T47D (cell line): ENCODE results near the gene PIK3CD.
A peak's percentile ranks its signal among the peaks of the same experiment; 100 is the strongest.
"Not testable (repeated sequence)": the region's sequence is repeated elsewhere in the genome, so short reads cannot be mapped to it uniquely, and the experiment has no call there.

Source experiments
- DNase-seq, 2 experiments: peaks; one replicate each; pipeline versions ENCODE4 v3.0.0 to v3.0.0-alpha.2; 2011 to 2012; ENCODE audit warnings: low read depth in 1 of 2, low spot score in 1 of 2
- JUND ChIP-seq: IDR thresholded peaks from 2 replicates; pipeline ENCODE4 v1.6.1; 2012; ENCODE audit warnings: low read depth
- in situ Hi-C: cut with HindIII; loops from 2 replicates; pipeline ENCODE4 v1.10.0; 2016; ENCODE audit warnings: low sequenced_read_pairs, low pct_unique_long_range_greater_than_20kb

The PIK3CD gene

DNA sequence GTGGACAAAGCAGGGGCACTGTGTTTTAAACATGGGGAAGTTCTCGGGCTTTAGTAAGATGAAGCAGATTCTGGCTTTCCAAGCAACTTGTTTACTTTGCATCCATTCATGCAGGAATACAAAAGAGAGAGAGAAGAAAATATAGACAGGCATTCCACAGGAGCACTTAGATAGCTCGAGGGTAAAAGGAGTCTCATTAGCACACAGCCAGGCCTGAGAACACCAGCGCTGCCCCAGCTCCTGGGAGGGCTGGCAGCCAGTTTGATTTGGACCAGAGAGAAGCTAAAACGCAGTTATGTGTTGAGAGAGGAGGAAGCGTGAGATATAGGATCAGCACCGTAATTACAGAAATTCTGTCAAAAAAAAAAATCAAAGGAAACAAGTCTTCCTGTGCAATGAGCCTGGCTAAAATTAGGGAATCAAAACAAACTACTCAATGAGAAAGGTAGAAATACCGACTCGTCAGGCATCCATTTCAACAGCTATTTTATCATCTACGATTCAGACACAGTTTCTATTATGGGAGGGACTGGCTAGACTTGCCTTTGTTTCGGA is 104.0 kb downstream of the PIK3CD start:
- no peak for TF ChIP-seq JUND
- in situ Hi-C loops = no loop called here
- DNase-seq = peak; percentile 29 to 60

DNA sequence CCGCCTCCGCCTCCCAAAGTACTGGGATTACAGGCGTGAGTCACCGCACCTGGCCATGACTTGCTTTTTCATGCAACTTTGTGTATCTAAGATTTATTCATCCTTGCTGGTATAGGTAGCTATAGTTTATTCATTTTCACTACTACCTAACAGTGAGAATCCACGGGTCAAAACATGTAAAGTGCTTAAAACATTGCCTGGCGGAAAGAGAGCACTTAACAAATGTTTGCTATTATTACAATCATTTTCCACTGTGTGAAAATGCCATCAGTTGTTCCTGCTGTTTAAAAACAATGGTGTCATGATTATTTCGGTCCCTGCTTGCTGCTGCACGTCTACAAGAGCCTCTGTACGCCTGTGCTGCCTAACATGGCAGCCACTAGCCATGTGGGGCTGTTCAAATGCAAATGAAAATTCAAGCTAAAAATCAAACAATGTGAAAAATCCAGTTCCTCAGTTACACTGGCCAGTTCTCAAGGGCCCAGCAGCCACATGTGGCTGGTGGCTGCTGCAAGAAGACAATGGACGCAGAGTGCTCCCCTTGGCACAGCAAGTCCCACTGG is 107.1 kb downstream of the PIK3CD start:
- in situ Hi-C loops = no loop called here
- no peak for DNase-seq
- no peak for TF ChIP-seq JUND

DNA sequence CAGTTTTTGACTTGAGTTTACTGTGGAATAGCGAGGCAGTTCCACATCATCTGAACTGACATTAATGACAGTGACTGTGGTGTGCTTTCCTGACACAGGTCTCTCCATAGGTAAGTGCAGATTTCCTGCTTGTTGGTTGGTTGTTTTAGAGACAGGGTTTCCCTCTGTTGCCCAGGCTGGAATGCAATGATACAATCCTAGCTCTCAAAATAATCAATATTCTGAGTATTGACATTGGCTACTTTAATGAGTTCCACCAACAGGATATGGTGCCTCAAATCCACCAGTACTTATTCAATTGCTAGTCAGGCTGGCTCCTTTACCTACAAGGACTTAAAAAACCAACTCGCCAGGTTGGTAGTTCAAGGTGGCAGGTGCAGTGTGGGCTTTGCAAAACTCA is 108.4 kb downstream of the PIK3CD start:
- no peak for TF ChIP-seq JUND
- DNase-seq = no peak
- in situ Hi-C loops = no loop called here

DNA sequence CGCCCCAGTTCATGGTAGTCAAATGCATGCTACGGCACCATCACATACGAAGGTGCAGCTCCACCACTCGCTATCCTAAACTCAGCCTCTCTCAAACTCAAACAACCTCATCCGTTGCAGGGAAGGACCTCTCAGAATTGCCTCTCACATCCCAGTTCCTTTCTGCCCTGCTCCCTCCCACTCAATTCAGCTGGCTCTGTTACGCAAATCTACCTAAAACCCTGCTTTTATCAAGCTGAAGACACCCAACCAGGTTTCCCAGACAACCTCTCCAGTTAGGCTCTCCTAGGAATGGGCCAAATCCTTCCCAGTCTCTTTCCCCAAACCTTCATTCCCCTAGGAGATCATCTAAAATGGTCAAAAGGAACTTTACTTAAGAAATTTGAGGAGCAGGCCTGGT is 109.3 kb downstream of the PIK3CD start:
- no peak for DNase-seq
- in situ Hi-C loops = no loop called here

DNA sequence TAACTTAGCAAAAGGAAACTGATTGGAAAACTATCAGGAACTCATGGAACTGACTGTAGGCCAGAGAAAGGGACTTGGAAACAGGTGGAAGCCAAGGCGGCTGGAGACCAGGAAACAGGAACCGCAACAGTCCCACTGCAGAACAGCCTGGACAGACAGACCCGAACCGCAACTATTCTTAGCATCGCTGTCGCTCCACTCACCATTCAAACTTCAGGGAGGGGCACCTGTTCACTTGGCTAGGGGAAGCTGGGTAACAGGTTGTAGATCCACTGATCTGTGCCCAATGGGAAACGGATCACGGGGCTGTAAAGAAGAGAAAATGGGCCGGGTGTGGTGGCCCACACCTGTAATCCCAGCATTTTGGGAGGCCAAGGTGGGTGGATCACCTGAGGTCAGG is 110.3 kb downstream of the PIK3CD start:
- no peak for TF ChIP-seq JUND
- in situ Hi-C loops = no loop called here
- DNase-seq = no peak

More for the DNA sequence above, 109.3 kb downstream of the PIK3CD start:
- TF ChIP-seq JUND = no peak

DNA sequence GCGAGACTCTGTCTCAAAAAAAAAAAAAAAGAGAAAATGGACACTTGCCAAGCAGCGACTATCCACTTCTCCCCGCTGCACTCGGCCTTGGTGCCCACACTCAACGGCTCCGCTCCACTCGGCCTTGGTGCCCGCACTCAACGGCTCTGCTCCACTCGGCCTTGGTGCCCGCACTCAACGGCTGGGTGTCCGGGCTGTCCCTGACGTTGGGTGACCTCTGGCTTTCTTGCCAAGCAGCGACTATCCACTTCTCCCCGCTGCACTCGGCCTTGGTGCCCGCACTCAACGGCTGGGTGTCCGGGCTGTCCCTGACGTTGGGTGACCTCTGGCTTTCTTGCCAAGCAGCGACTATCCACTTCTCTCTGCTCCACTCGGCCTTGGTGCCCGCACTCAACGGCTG is 110.9 kb downstream of the PIK3CD start:
- DNase-seq, in situ Hi-C loops: not testable (repeated sequence)

DNA sequence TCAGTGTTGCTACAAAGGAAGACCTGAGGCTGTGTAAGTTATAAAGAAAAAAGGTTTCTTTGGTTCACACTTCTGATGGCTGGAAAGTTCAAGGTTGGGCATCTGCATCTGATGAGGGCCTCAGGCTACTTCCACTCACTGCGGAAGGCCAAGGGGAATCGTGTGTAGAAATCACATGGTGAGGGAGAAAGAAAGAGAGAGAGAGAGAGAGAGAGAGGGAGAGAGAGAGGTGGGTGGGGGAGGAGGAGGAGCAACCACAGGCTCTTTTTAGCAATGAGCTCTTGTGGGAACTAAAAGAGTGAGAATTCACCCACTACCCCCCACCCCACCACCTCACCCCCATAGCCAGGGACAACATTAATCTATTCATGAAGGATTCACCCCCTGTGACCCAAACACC is 112.4 kb downstream of the PIK3CD start:
- in situ Hi-C loops = no loop called here
- no peak for TF ChIP-seq JUND

DNA sequence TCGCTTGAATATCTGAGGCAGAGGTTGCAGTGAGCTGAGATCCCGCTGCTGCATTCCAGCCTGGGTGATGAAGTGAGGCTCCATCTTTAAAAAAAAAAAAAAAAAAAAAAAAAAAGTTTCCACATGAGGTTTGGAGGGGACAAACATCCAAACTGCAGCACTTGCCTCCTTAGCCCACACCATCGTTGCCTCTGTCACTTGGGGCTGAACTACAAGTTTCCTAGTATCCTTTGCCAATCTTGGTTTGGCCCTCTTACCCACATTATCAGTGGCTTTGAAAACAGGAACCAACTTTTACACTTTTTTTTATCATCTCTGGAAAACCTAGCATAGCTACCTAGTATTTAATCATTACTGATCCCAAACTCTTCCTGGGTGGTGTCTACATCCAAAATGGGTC is 113.0 kb downstream of the PIK3CD start:
- DNase-seq = no peak
- TF ChIP-seq JUND = no peak
- in situ Hi-C loops = no loop called here

More for the DNA sequence above, 112.4 kb downstream of the PIK3CD start:
- DNase-seq = no peak

DNA sequence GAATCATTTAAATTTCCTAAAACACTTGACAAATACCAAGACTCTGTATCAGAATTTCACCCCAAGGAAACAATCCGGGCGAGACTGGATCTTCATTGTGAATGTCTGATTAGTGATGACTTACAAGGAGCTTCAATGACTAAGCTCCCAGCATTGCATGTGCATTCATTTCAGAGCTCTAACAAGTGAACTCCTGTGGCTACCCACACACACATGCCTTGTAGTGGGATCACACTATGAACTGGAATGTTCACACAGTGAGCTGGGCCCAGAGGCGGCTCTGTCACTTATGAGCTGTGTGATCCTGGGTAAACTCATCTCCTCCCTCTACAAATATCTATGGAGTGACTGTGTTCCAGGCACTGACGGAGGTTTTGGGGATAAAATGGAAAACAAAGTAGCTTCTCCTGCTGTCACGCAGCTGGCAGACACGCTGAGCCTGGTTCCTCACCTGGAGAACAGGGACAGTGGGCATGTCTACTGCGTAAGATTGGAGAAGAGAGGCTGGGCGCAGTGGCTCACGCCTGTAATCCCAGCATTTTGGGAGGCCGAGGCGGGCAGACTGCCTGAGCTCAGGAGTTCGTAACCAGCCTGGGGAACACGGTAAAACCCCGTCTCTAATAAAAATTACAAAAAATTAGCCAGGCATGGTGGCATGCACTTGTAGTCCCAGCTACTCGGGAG is 115.4 kb downstream of the PIK3CD start:
- in situ Hi-C loops = no loop called here
- no peak for TF ChIP-seq JUND
- no peak for DNase-seq

DNA sequence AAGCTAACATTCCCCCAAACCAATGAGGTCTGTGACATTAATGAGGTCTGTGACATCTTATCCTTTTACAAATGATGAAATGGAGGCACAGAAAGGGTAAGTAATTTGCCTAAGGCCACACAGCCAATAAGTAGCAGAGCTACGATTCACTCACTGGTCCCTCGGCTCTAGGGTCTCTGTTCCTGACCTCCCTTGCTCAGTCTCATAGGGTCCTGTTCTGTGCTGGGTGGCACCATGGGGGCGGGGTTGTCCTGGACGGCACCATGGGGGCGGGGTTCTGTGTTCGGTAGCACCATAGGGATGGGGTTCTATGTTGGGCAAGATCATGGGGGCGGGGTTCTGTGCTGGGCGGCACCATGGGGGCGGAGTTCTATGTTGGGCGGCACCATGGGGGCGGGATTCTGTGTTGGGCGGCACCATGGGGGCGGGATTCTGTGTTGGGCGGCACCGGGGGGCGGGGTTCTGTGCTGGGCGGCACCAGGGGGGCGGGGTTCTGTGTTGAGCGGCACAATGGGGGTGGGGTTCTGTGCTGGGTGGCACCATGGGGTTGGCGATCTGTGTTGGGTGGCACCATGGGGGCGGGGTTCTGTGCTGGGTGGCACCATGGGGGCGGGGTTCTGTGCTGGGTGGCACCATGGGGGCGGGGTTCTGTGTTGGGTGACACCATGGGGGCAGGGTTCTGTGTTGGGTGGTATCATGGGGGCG is 116.6 kb downstream of the PIK3CD start:
- in situ Hi-C loops = no loop called here
- TF ChIP-seq JUND = no peak
- DNase-seq = peak in 1 of 2 experiments; percentile 92

DNA sequence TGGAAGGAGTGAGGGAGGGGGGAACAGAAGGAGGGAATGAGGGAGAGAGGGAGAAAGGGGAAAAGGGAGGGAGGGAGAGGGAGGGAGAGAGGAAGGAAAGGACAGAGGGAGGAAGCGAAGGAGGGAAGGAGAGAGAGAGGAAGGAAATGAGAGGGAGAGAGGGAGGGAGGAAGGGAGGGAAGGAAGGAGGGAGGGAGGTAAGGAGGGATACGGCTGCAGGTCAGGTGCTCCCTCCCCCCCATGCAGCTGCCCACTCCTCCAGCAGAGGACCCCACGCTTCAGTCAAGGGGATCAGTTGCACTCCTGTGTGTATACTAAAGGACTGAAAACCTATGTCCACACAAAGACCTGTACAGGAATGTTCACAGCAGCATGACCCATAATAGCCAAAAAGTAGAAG is 117.5 kb downstream of the PIK3CD start:
- no peak for TF ChIP-seq JUND
- in situ Hi-C loops = no loop called here
- no peak for DNase-seq

DNA sequence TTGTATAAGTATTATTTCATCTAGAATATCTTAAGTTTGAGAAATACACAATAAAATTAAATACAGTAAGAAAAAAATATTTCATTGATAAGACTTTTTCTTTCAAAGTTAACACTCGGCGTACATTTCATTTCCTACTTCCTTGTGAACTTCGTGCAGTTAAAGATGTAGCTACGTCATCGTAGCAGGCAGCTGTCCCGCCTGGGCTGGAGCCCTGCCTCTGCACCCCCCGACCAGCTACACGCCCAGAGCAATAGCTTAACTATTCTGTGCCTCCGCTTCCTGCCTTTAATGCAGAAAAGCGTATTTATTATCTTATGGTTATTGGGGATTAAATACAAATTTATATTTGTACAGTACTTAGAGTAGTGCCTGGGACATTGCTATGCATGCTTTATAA is 118.8 kb downstream of the PIK3CD start:
- in situ Hi-C loops = no loop called here
- no peak for TF ChIP-seq JUND
- no peak for DNase-seq
